Endometrial microvascular endothelial cells (primary cell): Measurements from ENCODE around the gene TPRG1. TPM values are rescaled to one million over a fixed set of nuclear protein-coding genes. Genes with fewer than 3 reads are reported as not detected.

Experiments used
- in situ Hi-C: cut with HindIII; loops from 2 replicates; pipeline ENCODE4 v1.10.0; 2017; ENCODE audit warnings: low sequenced_read_pairs, low pct_unique_long_range_greater_than_20kb; ENCODE audit errors: inconsistent ontology term
- total RNA-seq: library from RNA; depleted of rRNA; stranded (reverse); fragments of >200 nt; gene quantifications from one replicate; pipeline ENCODE4 v1.2.3, GENCODE V29; 2015; ENCODE audit errors: inconsistent ontology term

The TPRG1 gene
- total RNA-seq, result not detected

GRCh38 chr3:189171707-189172106, at the start of gene TPRG1:
Gene TPRG1 (plus strand): TSS chr3:189171971. CDS start chr3:189207385, 35,414 bp downstream.
- in situ Hi-C loops, result no loop called here

GRCh38 chr3:189122110-189122509, 49.7 kb upstream of the TPRG1 start:
- in situ Hi-C loops, result no loop called here

GRCh38 chr3:189122526-189123205, 49.1 kb upstream of the TPRG1 start:
- in situ Hi-C loops, result no loop called here

- in situ Hi-C loops, result no loop called here
These were observed 48.0 kb upstream of the TPRG1 start for GRCh38 chr3:189123595-189124387.

- in situ Hi-C loops, result loop anchor here (25.0 kb wide), 1 partner anchor 1395 kb away; the partner anchor contains the start of gene BCL6
These were observed 39.5 kb upstream of the TPRG1 start for GRCh38 chr3:189132231-189132671.

- in situ Hi-C loops, result loop anchor here (25.0 kb wide), 1 partner anchor 1396 kb away; the partner anchor contains the start of gene BCL6
These were observed 38.9 kb upstream of the TPRG1 start for GRCh38 chr3:189132839-189133238.

- in situ Hi-C loops, result loop anchor here (25.0 kb wide), 1 partner anchor 1396 kb away; the partner anchor contains the start of gene BCL6
These were observed 38.0 kb upstream of the TPRG1 start for GRCh38 chr3:189133768-189134167.

GRCh38 chr3:189137416-189137815, 34.4 kb upstream of the TPRG1 start:
- in situ Hi-C loops, result loop anchor here (25.0 kb wide), 1 partner anchor 1400 kb away; the partner anchor contains the start of gene BCL6

GRCh38 chr3:189138901-189139610, 32.7 kb upstream of the TPRG1 start:
- in situ Hi-C loops, result loop anchor here (25.0 kb wide), 1 partner anchor 1402 kb away; the partner anchor contains the start of gene BCL6

GRCh38 chr3:189139611-189139940, 32.2 kb upstream of the TPRG1 start:
- in situ Hi-C loops, result loop anchor here (25.0 kb wide), 1 partner anchor 1402 kb away; the partner anchor contains the start of gene BCL6

GRCh38 chr3:189142527-189142926, 29.2 kb upstream of the TPRG1 start:
- in situ Hi-C loops, result loop anchor here (10.0 to 25.0 kb wide), 2 partner anchors 188 to 1405 kb away; partner anchors contain the start of gene BCL6

GRCh38 chr3:189143321-189143720, 28.4 kb upstream of the TPRG1 start:
- in situ Hi-C loops, result loop anchor here (10.0 to 25.0 kb wide), 2 partner anchors 189 to 1406 kb away; partner anchors contain the start of gene BCL6

GRCh38 chr3:189143771-189144170, 28.0 kb upstream of the TPRG1 start:
- in situ Hi-C loops, result loop anchor here (10.0 to 25.0 kb wide), 2 partner anchors 189 to 1406 kb away; partner anchors contain the start of gene BCL6

- in situ Hi-C loops, result loop anchor here (10.0 to 25.0 kb wide), 2 partner anchors 190 to 1407 kb away; partner anchors contain the start of gene BCL6
These were observed 27.1 kb upstream of the TPRG1 start for GRCh38 chr3:189144645-189145044.

- in situ Hi-C loops, result loop anchor here (10.0 to 25.0 kb wide), 2 partner anchors 192 to 1410 kb away; partner anchors contain the start of gene BCL6
These were observed 24.9 kb upstream of the TPRG1 start for GRCh38 chr3:189146848-189147247.

- in situ Hi-C loops, result loop anchor here (10.0 to 25.0 kb wide), 2 partner anchors 193 to 1411 kb away; partner anchors contain the start of gene BCL6
These were observed 23.7 kb upstream of the TPRG1 start for GRCh38 chr3:189148081-189148507.

- in situ Hi-C loops, result loop anchor here (10.0 to 25.0 kb wide), 2 partner anchors 194 to 1412 kb away; partner anchors contain the start of gene BCL6
These were observed 22.6 kb upstream of the TPRG1 start for GRCh38 chr3:189149203-189149602.

- in situ Hi-C loops, result no loop called here
These were observed 14.4 kb upstream of the TPRG1 start for GRCh38 chr3:189157232-189158007.
